H9 (cell line): ENCODE measurements around the gene AP4S1. TPM values are rescaled to one million over a fixed set of nuclear protein-coding genes. Genes with fewer than 3 reads are reported as not detected.

Experiments used
- DNase-seq: peaks from one replicate; pipeline ENCODE4 v3.0.0-alpha.2; 2017
- H2AFZ ChIP-seq: one replicate; pipeline ENCODE4 v1.6.1; 2013; ENCODE audit warnings: mild to moderate bottlenecking, low read length, control low read depth, moderate library complexity
- H2AK5ac ChIP-seq: 2 replicates; pipeline ENCODE4 v1.6.1; 2013; ENCODE audit warnings: low read length, control low read depth, mixed read lengths; ENCODE audit not compliant: insufficient read length
- H2BK120ac ChIP-seq: one replicate; pipeline ENCODE4 v1.6.1; 2013; ENCODE audit warnings: low read depth, mild to moderate bottlenecking, low read length, control low read depth, inconsistent platforms; ENCODE audit not compliant: poor library complexity, severe bottlenecking
- H2BK12ac ChIP-seq: 2 replicates; pipeline ENCODE4 v1.6.1; 2013; ENCODE audit warnings: low read length, control low read depth, mixed read lengths, low read depth; ENCODE audit not compliant: insufficient read length
- H2BK15ac ChIP-seq: 2 replicates; pipeline ENCODE4 v1.6.1; 2013; ENCODE audit warnings: low read depth, low read length, control low read depth
- H2BK20ac ChIP-seq: one replicate; pipeline ENCODE4 v1.6.1; 2013; ENCODE audit warnings: low read depth, mild to moderate bottlenecking, low read length, control low read depth, inconsistent platforms; ENCODE audit not compliant: poor library complexity, severe bottlenecking
- H2BK5ac ChIP-seq: 2 replicates; pipeline ENCODE4 v1.6.1; 2013; ENCODE audit warnings: low read length, control low read depth, mixed read lengths; ENCODE audit not compliant: insufficient read length
- H3K14ac ChIP-seq: 2 replicates; pipeline ENCODE4 v1.6.1; 2013; ENCODE audit warnings: low read length, control low read depth; ENCODE audit not compliant: insufficient read depth
- H3K18ac ChIP-seq: 2 replicates; pipeline ENCODE4 v1.6.1; 2013; ENCODE audit warnings: low read depth, mild to moderate bottlenecking, mixed read lengths, low read length, control low read depth; ENCODE audit not compliant: insufficient read length
- H3K23ac ChIP-seq: 2 replicates; pipeline ENCODE4 v1.6.1; 2013; ENCODE audit warnings: low read length, control low read depth, mixed read lengths, low read depth; ENCODE audit not compliant: insufficient read length
- H3K23me2 ChIP-seq: 2 replicates; pipeline ENCODE4 v1.6.1; 2013; ENCODE audit warnings: low read depth, mild to moderate bottlenecking, mixed read lengths, low read length, control low read depth; ENCODE audit not compliant: insufficient read length, poor library complexity, severe bottlenecking
- H3K27ac ChIP-seq: 2 replicates; pipeline ENCODE4 v1.5.1; 2013; ENCODE audit warnings: low read length, control low read depth, mixed read lengths, low read depth; ENCODE audit not compliant: insufficient read length
- H3K27me3 ChIP-seq: 2 replicates; pipeline ENCODE4 v1.6.1; 2013; ENCODE audit warnings: low read length, control low read depth, inconsistent platforms; ENCODE audit not compliant: insufficient read depth
- H3K4ac ChIP-seq: 2 replicates; pipeline ENCODE4 v1.6.1; 2013; ENCODE audit warnings: low read depth, mild to moderate bottlenecking, control low read depth, inconsistent platforms, low read length, moderate library complexity
- H3K4me1 ChIP-seq: 2 replicates; pipeline ENCODE4 v1.6.1; 2013; ENCODE audit warnings: low read length, control low read depth, inconsistent platforms; ENCODE audit not compliant: insufficient read depth
- H3K4me2 ChIP-seq: 2 replicates; pipeline ENCODE4 v1.6.1; 2013; ENCODE audit warnings: low read length, control low read depth, mixed read lengths; ENCODE audit not compliant: insufficient read length, insufficient read depth
- H3K56ac ChIP-seq: 2 replicates; pipeline ENCODE4 v1.6.1; 2013; ENCODE audit warnings: low read depth, mild to moderate bottlenecking, mixed read lengths, low read length, control low read depth; ENCODE audit not compliant: insufficient read length
- H3K79me1 ChIP-seq: 2 replicates; pipeline ENCODE4 v1.6.1; 2013; ENCODE audit warnings: low read depth, mild to moderate bottlenecking, moderate library complexity, low read length, control low read depth, inconsistent platforms; ENCODE audit not compliant: insufficient read depth, poor library complexity, severe bottlenecking
- H3K79me2 ChIP-seq: 2 replicates; pipeline ENCODE4 v1.6.1; 2013; ENCODE audit warnings: low read length, control low read depth, inconsistent platforms; ENCODE audit not compliant: insufficient read depth
- H3K9ac ChIP-seq: 2 replicates; pipeline ENCODE4 v1.6.1; 2013; ENCODE audit warnings: low read length, control low read depth, mixed read lengths; ENCODE audit not compliant: insufficient read length; ENCODE audit errors: extremely low read depth
- H3K9me3 ChIP-seq: one replicate; pipeline ENCODE4 v1.6.1; 2013; ENCODE audit warnings: low read depth, low read length, inconsistent platforms; ENCODE audit not compliant: control insufficient read depth
- H3T11ph ChIP-seq: one replicate; pipeline ENCODE4 v1.6.1; 2013; ENCODE audit warnings: mild to moderate bottlenecking, low read length, control low read depth, inconsistent platforms
- H4K20me1 ChIP-seq: one replicate; pipeline ENCODE4 v1.6.1; 2013; ENCODE audit not compliant: control insufficient read depth, insufficient read length, insufficient read depth
- H4K5ac ChIP-seq: 2 replicates; pipeline ENCODE4 v1.6.1; 2013; ENCODE audit warnings: low read depth, mild to moderate bottlenecking, mixed read lengths, low read length, control low read depth; ENCODE audit not compliant: insufficient read length
- H4K8ac ChIP-seq: replicated peaks from 2 replicates; pipeline ENCODE4 v1.6.1; 2013; ENCODE audit warnings: low read length, control low read depth, mixed read lengths, low read depth; ENCODE audit not compliant: insufficient read length
- H4K91ac ChIP-seq: 2 replicates; pipeline ENCODE4 v1.6.1; 2013; ENCODE audit warnings: low read depth, mild to moderate bottlenecking, moderate library complexity, mixed read lengths, low read length, control low read depth; ENCODE audit not compliant: insufficient read length
- H3K27ac Mint-ChIP-seq, 3 experiments: 2 replicates in 2 of 3; 3 replicates in 1 of 3; pipeline ENCODE4 v1.8.0; 2020 to 2021; ENCODE audit warnings: mixed read lengths in 3 of 3, mild to moderate bottlenecking in 1 of 3, moderate library complexity in 1 of 3
- H3K27me3 Mint-ChIP-seq: 2 replicates; pipeline ENCODE4 v1.8.0; 2021; ENCODE audit warnings: low read depth, mild to moderate bottlenecking, moderate library complexity, mixed read lengths
- H3K36me3 Mint-ChIP-seq, 3 experiments: 2 replicates in 2 of 3; 3 replicates in 1 of 3; pipeline ENCODE4 v1.8.0; 2020 to 2021; ENCODE audit warnings: low read depth in 3 of 3, mixed read lengths in 3 of 3; ENCODE audit not compliant: insufficient read depth in 1 of 3
- H3K4me1 Mint-ChIP-seq, 2 experiments: 2 replicates each; pipeline ENCODE4 v1.8.0; 2020; ENCODE audit warnings: mixed read lengths in 2 of 2
- H3K4me3 Mint-ChIP-seq, 2 experiments: 2 replicates in 1 of 2; 3 replicates in 1 of 2; pipeline ENCODE4 v1.8.0; 2020 to 2021; ENCODE audit warnings: mild to moderate bottlenecking in 2 of 2, mixed read lengths in 2 of 2, moderate library complexity in 1 of 2
- H3K9me3 Mint-ChIP-seq, 2 experiments: 2 replicates in 1 of 2; 3 replicates in 1 of 2; pipeline ENCODE4 v1.8.0; 2020; ENCODE audit warnings: mild to moderate bottlenecking in 2 of 2, mixed read lengths in 2 of 2, moderate library complexity in 1 of 2
- WGBS: extraction: QIAGEN DNeasy Blood & Tissue Kit; methylation state at CpG from one replicate; pipeline ENCODE4 v1.1.7; 2013; ENCODE audit warnings: missing lambda C conversion rate, low lambda C conversion rate, mixed read lengths; ENCODE audit not compliant: insufficient read length; ENCODE audit errors: extremely low coverage; 5-methylcytosine and 5-hydroxymethylcytosine counted together
- total RNA-seq: library from RNA; stranded (reverse); gene quantifications from 2 replicates; pipeline ENCODE4 v1.2.1, GENCODE V29; 2021
- TF ChIP-seq, protein P1 (sequence below): fragments of 200-600 bp; sonication (generic); conservative IDR thresholded peaks from 3 replicates; pipeline ENCODE4 v1.8.0; 2021; ENCODE audit warnings: antibody characterized with exemption, mild to moderate bottlenecking

Gene AP4S1
- total RNA-seq, 1 experiment from 2014 or later: 13.7 TPM

GRCh38 chr14:31084385-31084784 is 58.9 kb downstream of the AP4S1 start:
- H3K4me1 Mint-ChIP-seq: 0 out of 4 replicates have a peak, but pooled peaks cover 2 to 4% of the 10 kb centered on the region in 2 experiments
- Histone ChIP-seq H2BK120ac (no peak overlapping the region), H3K9ac (no peak overlapping the region), H3K4me2 (no peak overlapping the region), H2BK5ac (no peak overlapping the region), H3K4me1 (no peaks in the 10 kb centered on the region), H3K14ac (no peak overlapping the region), H3K18ac (no peak overlapping the region), H4K8ac (no peak overlapping the region), H3K27me3 (no peaks in the 10 kb centered on the region), H3K4ac (no peak overlapping the region), H4K5ac (no peak overlapping the region), H2AFZ (no peak overlapping the region), H3K79me1 (no peaks in the 10 kb centered on the region), H3K23me2 (no peaks in the 10 kb centered on the region), H3K23ac (no peak overlapping the region), H2BK20ac (no peak overlapping the region), H4K20me1 (no peaks in the 10 kb centered on the region), H2AK5ac (no peak overlapping the region), H4K91ac (no peak overlapping the region), H3T11ph (no peak overlapping the region), H3K9me3 (no peaks in the 10 kb centered on the region), H3K56ac (no peak overlapping the region), H3K27ac (no peak overlapping the region), H3K79me2 (no peaks in the 10 kb centered on the region), H2BK12ac (no peak overlapping the region), H2BK15ac (no peak overlapping the region)
- H3K36me3 Mint-ChIP-seq: peaks cover 0 to 3% (median 0%) of the 10 kb centered on the region in 3 experiments; a peak in 1 of 7 replicates
- TF ChIP-seq, protein P1, sequence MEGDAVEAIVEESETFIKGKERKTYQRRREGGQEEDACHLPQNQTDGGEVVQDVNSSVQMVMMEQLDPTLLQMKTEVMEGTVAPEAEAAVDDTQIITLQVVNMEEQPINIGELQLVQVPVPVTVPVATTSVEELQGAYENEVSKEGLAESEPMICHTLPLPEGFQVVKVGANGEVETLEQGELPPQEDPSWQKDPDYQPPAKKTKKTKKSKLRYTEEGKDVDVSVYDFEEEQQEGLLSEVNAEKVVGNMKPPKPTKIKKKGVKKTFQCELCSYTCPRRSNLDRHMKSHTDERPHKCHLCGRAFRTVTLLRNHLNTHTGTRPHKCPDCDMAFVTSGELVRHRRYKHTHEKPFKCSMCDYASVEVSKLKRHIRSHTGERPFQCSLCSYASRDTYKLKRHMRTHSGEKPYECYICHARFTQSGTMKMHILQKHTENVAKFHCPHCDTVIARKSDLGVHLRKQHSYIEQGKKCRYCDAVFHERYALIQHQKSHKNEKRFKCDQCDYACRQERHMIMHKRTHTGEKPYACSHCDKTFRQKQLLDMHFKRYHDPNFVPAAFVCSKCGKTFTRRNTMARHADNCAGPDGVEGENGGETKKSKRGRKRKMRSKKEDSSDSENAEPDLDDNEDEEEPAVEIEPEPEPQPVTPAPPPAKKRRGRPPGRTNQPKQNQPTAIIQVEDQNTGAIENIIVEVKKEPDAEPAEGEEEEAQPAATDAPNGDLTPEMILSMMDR: peak; percentile 35; the same call in 2 of the 3 replicates
- H3K4me3 Mint-ChIP-seq: no peak overlapping the region
- H3K27me3 Mint-ChIP-seq: no peaks in the 10 kb centered on the region
- no peaks in the 10 kb centered on the region for H3K9me3 Mint-ChIP-seq
- peak overlapping the region in 2 of 3 experiments; percentile 2 to 76; a peak in 2 of 7 replicates for H3K27ac Mint-ChIP-seq
- WGBS: no CpG with 5 or more reads among the region's 5 CpGs
- no peak for DNase-seq
